H1 (cell line): ENCODE data around the gene SLC30A7. TPM values are rescaled to one million over a fixed set of nuclear protein-coding genes. Genes with fewer than 3 reads are reported as not detected.

Experiments
- CBX5 ChIP-seq: fragments of 300-800, 300-1000 bp; sonication (generic); IDR thresholded peaks from 2 replicates; pipeline ENCODE4 v1.7.1; 2016; ENCODE audit warnings: antibody characterized with exemption, low read length, low read depth
- CHD7 ChIP-seq: fragments of 300-600 bp; sonication (generic); IDR thresholded peaks from 2 replicates; pipeline ENCODE4 v1.7.1; 2012; ENCODE audit warnings: low read length, moderate library complexity, mild to moderate bottlenecking, inconsistent platforms; ENCODE audit not compliant: insufficient replicate concordance
- CTCF ChIP-seq, 3 experiments: IDR thresholded peaks; 1 replicate in 2 of 3; 2 replicates in 1 of 3; pipeline versions ENCODE4 v1.5.1 to v1.6.1; 2011; ENCODE audit warnings: low read length in 3 of 3, mild to moderate bottlenecking in 3 of 3, inconsistent platforms in 2 of 3, low read depth in 1 of 3, moderate library complexity in 1 of 3; ENCODE audit not compliant: insufficient read depth in 1 of 3; ENCODE audit errors: control extremely low read depth in 1 of 3
- EZH2 ChIP-seq: fragments of 200-600 bp; sonication (generic); IDR thresholded peaks from 2 replicates; pipeline ENCODE4 v1.7.1; 2012; ENCODE audit warnings: low read depth, mild to moderate bottlenecking, moderate library complexity, low read length, inconsistent platforms; ENCODE audit not compliant: severe bottlenecking
- KDM4A ChIP-seq: IDR thresholded peaks from one replicate; pipeline ENCODE4 v1.7.1; 2012; ENCODE audit warnings: low read depth, mild to moderate bottlenecking, moderate library complexity, low read length, inconsistent platforms; ENCODE audit not compliant: severe bottlenecking
- SP2 ChIP-seq: IDR thresholded peaks from 2 replicates; pipeline ENCODE4 v1.6.1; 2012; ENCODE audit warnings: mild to moderate bottlenecking, low read length, inconsistent platforms
- USF2 ChIP-seq: IDR thresholded peaks from 2 replicates; pipeline ENCODE4 v1.6.1; 2011; ENCODE audit warnings: low read length, improper control_type of control experiment
- ZNF274 ChIP-seq: IDR thresholded peaks from 2 replicates; pipeline ENCODE4 v1.7.0; 2012; ENCODE audit warnings: low read length, borderline replicate concordance; ENCODE audit errors: extremely low read depth
- polyA plus RNA-seq, 7 experiments: library from polyadenylated mRNA; depleted of rRNA in 3 of 7; stranded (reverse) in 5 of 7; unstranded in 2 of 7; fragments of >200 nt in 5 of 7; fragments of 200-250 nt in 2 of 7; gene quantifications; 1 replicate in 5 of 7; 2 replicates in 1 of 7; 4 replicates in 1 of 7; pipeline versions ENCODE4 v1.2.1 to v1.2.3, GENCODE V29; 2011 to 2013; ENCODE audit warnings: missing spikeins in 2 of 7, mixed read lengths in 2 of 7
- total RNA-seq: library from RNA; stranded (reverse); fragmentation: NEBNext Ultra II Directional; extraction: Animal tissue kit (Norgen Biotek cat#: 25700); gene quantifications from 2 replicates; pipeline ENCODE4 v1.2.1, GENCODE V29; 2021

Gene SLC30A7
- total and polyA plus RNA-seq, 2 of the 8 experiments (the other 6 are each of a cell fraction or from before 2014, with no cell fraction given): 5.5 to 22.1 TPM

GRCh38 chr1:100881687-100882086, 14.2 kb upstream of the SLC30A7 start (continued):
- TF ChIP-seq CHD7 (no peak), USF2 (no peak), CBX5 (no peak), CTCF (IDR thresholded peaks at IDR 0.05; ENCODE audit: control extremely low read depth in 1 of 3, insufficient read depth in 1 of 3, low read depth in 1 of 3, low read length in 3 of 3) (no peak), EZH2 (no peak), SP2 (no peak), KDM4A (no peak), ZNF274 (no peak)
- TF ChIP-seq, all 59 proteins: peak for 0
